HG02870 (cell line): ENCODE data around the gene CSF2.
A peak's percentile ranks its signal among the peaks of the same experiment; 100 is the strongest.

Source experiments
- ATAC-seq: cut with Tn5 transposase; IDR thresholded peaks from one replicate; pipeline ENCODE4 v1.9.1; 2021; ENCODE audit warnings: mild to moderate bottlenecking, moderate library complexity; ENCODE audit not compliant: unreplicated experiment

CSF2 gene

DNA sequence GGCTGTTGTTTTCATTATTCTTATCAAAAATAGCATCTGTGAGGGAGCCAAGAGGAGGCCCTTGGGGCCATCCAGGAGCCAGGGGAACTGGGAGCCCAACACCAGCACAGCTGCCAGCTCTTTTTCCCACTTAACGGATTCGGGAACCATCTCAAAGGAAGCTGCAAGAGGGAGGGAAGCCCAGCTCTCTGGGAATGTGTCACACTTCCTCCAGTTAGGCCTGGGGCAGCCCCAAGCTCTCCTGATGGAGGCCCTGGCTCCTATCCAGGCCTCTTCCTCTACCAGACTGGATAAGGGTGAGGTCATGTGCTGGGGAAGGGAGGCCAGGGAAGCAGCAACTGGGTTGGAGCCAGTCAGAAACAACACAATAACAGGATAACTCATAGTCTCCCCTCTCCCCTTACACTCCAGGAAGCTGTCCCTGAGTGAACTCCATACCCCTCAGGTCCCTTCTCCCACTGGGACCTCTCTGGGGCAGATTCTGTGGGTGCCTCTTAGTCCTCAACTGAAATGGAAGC, 12.7 kb downstream of the CSF2 start:
- no peak for ATAC-seq

- ATAC-seq, result no peak
Observed at GRCh38 chr5:132087176-132087575, 13.6 kb downstream of the CSF2 start.

- ATAC-seq, result no peak
Observed at GRCh38 chr5:132087661-132088060, 14.1 kb downstream of the CSF2 start.

DNA sequence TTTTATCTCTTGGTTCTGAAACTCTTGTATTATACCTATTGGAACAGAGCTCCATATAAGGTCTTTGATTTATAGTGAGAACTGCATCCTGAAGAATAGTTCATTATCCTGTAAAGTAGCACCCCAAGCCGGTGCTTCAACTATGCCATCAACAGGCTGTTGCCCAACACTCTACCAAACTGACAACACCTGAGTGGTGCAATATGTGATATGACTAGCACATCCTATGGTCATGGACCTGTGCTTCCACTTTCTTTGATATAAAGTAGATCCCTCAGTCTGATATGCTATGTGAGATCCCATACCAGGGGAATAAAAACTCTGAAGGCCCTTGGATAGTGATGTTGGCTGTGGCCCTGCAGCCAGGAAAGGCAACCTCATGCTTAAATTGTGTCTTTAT, 15.8 kb downstream of the CSF2 start:
- no peak for ATAC-seq

DNA sequence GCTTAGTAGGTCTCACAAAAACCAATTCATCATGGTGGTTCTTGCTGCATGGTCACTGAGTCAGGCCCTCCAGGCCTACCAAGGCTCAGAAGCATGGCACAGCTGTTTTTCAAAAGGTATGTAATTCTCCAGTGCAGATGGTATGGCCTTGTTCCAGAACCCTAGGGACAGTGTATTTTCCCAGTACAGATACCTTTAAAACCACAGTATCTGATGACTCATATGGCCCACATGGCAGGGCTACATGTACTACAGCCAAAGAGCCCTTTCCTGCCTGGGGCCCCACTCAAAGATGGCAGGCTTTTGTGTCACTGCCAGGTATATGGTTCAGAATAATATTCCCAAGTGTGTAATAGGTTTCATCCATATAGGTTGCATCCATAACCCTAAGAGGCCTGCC, 16.5 kb downstream of the CSF2 start:
- no peak for ATAC-seq

DNA sequence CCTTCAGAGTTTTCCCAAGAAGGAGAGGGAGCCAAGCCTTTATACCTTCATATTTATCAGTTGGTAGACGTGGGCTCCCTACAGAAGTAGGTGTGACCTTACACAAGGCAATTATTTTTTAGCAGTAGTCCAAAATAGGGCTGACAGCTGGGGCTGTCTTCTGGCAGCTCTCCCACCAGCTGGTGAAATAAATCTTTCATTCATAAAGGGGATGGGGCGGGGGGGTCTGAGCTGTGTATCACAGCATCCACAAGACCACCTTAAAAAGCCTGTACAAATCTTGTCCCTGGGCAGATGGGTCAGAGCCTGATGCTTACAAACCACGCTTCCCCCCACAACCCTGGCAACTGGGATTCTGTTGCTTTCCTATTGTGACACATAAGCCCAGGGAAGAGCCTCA, 19.7 kb downstream of the CSF2 start:
- ATAC-seq, result no peak

- no peak for ATAC-seq
Observed at GRCh38 chr5:132094393-132095076, 20.9 kb downstream of the CSF2 start.

GRCh38 chr5:132095077-132095410, 21.5 kb downstream of the CSF2 start:
- no peak for ATAC-seq

DNA sequence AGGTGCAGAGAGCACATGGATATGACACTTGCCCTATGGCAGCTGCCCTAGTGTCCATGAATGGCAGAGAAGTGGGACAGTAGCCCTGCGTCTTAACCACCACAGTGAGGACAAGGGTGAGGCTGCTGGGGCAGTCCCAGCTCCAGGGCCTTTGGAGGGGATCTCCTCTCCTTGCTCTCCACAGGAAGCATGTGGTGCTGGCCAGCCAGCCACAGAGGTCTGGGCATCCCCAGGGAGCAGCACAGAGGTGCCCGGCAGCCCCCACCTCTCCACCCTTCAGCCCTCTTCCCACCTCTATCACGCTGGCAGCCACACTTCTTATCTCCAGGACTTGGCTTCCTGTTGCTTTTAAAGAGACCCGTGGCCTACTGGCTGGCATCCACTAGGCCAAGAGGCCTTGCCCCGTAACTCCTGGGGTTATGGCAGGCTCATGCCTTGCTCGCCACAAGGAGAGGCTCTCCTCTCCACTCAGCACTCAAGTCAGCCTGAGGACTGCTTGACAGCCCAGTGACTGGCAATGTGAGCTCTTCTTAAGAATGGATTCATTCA, 21.9 kb downstream of the CSF2 start:
- ATAC-seq, result no peak

- no peak for ATAC-seq
Observed at GRCh38 chr5:132096904-132097303, 23.3 kb downstream of the CSF2 start.

- ATAC-seq, result peak; percentile 43
Observed at GRCh38 chr5:132098151-132098594, 24.6 kb downstream of the CSF2 start.

- ATAC-seq, result no peak
Observed at GRCh38 chr5:132098621-132099020, 25.0 kb downstream of the CSF2 start.

DNA sequence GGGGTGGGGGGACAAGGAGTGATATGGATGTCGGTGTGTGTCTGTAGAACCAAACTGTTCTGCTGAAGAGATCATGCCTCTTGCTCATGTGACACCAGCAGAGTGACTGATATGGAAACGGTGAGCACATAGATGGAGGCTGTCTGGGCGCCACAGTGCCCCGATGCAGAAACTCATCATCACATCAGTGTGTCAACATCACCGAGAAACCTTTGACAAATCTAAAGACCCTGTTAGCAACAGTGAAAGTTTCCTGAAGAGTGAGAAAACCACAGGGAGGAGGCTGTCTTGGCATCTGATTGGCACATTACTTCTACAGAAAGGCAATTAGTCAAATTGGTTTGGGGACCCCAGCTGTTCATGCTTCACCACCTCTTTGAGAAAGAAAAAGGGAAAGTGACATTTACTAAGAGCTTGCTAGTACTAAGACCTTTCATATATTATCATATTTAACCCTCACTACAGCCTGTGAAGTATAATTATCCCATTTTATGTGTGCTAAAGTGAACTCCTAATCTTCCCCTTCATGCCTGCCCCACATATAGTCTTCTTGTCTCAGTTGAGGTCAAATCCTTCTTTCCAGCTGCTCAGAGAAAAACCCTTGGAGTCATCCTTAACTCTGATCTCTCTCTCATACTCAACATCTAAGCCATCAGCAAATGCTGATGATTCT, 25.6 kb downstream of the CSF2 start:
- ATAC-seq, result peak; percentile 29

DNA sequence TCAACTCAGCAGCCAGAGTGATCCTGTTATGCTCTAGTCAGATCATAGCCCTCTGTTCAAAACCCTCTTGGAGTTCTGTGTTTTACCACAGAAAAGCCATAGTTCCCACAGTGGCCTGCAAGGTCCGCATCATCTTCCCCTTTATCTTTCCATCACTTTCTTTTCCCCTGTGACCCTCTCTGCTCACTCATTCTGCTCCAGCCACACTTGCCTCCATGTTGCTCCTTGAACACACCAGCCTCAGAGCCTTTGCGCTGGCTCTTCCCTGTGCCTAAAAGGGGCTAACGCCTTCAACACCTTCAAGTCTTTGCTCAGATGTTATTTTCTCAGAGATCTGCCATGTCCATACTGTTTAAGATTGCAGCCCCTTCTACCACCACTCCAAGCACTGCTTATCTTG, 26.3 kb downstream of the CSF2 start:
- no peak for ATAC-seq

DNA sequence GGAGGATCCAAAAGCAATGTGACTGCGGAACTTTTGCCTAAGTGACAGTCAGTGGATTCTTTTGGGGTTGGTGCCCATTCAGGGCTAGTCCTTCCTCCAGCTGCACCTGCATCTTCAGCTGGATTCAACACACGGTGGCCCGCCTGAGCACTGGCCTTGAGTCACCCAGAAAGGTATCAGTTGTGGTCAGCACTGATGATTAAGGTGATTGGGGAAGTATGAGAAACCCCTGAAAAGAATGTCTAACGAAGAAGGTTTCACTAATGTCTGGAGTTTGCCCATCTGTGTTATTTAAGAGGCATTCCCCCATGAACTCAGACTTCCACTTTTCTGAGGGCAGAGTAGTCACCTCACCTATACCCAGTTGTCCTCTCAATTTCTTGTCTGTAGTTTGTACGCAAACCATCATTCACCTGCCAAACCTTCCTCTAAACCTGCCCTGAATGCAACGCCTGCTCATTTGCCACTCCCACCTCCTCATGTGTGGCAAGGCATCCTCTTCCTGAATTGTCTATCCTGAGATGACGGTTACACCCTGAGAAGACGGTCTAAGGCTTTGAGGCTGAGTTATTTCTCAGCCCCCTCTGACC, 27.2 kb downstream of the CSF2 start:
- ATAC-seq, result peak; percentile 33

- ATAC-seq, result no peak
Observed at GRCh38 chr5:132101385-132101880, 27.8 kb downstream of the CSF2 start.

- ATAC-seq, result no peak
Observed at GRCh38 chr5:132102101-132102701, 28.6 kb downstream of the CSF2 start.

DNA sequence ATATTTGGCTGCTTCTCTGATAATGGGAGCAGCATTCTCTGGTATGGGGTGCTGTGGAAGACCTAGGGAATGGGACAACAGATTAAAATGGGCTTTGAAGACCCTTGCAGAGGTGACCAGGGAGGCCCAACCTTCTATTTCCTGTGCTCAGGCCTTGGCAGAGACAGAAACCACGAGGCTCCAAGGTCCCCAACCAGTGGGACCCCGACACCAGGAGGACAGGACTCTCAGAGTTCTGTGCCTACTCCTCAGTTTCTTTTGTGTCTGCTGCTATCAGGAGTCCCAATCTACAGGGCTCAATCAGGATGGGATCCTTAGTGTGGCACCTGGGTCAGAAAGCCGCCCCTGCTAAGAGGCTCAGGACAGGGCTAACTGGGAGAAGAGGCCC, 29.3 kb downstream of the CSF2 start:
- ATAC-seq, result no peak

- peak; percentile 63 for ATAC-seq
Observed at GRCh38 chr5:132103332-132103951, 29.9 kb downstream of the CSF2 start.

GRCh38 chr5:132103969-132104391, 30.4 kb downstream of the CSF2 start:
- peak; percentile 7 for ATAC-seq

- no peak for ATAC-seq
Observed at GRCh38 chr5:132104556-132104955, 31.0 kb downstream of the CSF2 start.
